HG03045 (cell line): Measurements from ENCODE around the gene DPP9.
"Not testable (repeated sequence)": the region's sequence is repeated elsewhere in the genome, so short reads cannot be mapped to it uniquely, and the experiment has no call there.

ENCODE experiments used
- ATAC-seq: cut with Tn5 transposase; IDR thresholded peaks from one replicate; pipeline ENCODE4 v1.9.1; 2021; ENCODE audit warnings: mild to moderate bottlenecking, moderate library complexity; ENCODE audit not compliant: unreplicated experiment

Gene DPP9

GRCh38 chr19:4723595-4724514 lies at the start of gene DPP9:
TSS of gene DPP9 (minus strand) at chr19:4723842. CDS start at chr19:4719906, 3,936 bp downstream.
- peak; percentile 89 for ATAC-seq

- ATAC-seq: no peak
Observed at GRCh38 chr19:4773047-4773640, 49.5 kb upstream of the DPP9 start.

GRCh38 chr19:4772566-4772965 lies 48.9 kb upstream of the DPP9 start:
- no peak for ATAC-seq

- ATAC-seq: no peak
Observed at GRCh38 chr19:4768934-4769777, 45.5 kb upstream of the DPP9 start.

- ATAC-seq: no peak
Observed at GRCh38 chr19:4764393-4764660, 40.7 kb upstream of the DPP9 start.

GRCh38 chr19:4763021-4763420 lies 39.4 kb upstream of the DPP9 start:
- ATAC-seq: no peak

- ATAC-seq: no peak
Observed at GRCh38 chr19:4760285-4760650, 36.6 kb upstream of the DPP9 start.

GRCh38 chr19:4759388-4760284 lies 36.0 kb upstream of the DPP9 start:
- ATAC-seq: peak; percentile 75

GRCh38 chr19:4758659-4759058 lies 35.0 kb upstream of the DPP9 start:
- ATAC-seq: no peak

- no peak for ATAC-seq
Observed at GRCh38 chr19:4758082-4758481, 34.4 kb upstream of the DPP9 start.

GRCh38 chr19:4755459-4755858 lies 31.8 kb upstream of the DPP9 start:
- ATAC-seq: no peak

GRCh38 chr19:4754248-4754647 lies 30.6 kb upstream of the DPP9 start:
- no peak for ATAC-seq

- no peak for ATAC-seq
Observed at GRCh38 chr19:4749870-4750590, 26.4 kb upstream of the DPP9 start.

- ATAC-seq: no peak
Observed at GRCh38 chr19:4748589-4748988, 24.9 kb upstream of the DPP9 start.

- ATAC-seq: no peak
Observed at GRCh38 chr19:4748185-4748584, 24.5 kb upstream of the DPP9 start.

GRCh38 chr19:4745986-4746385 lies 22.3 kb upstream of the DPP9 start:
- no peak for ATAC-seq

- ATAC-seq: not testable (repeated sequence)
Observed at GRCh38 chr19:4745175-4745574, 21.5 kb upstream of the DPP9 start.

- no peak for ATAC-seq
Observed at GRCh38 chr19:4744451-4745174, 21.0 kb upstream of the DPP9 start.
